Measurements from ENCODE around the gene LHFPL6.

- TF ChIP-seq GATA3 (IDR thresholded peaks at IDR 0.05; ENCODE audit: low read depth, low read length) (no peak), GATA2 (IDR thresholded peaks at IDR 0.05; ENCODE audit: low read depth, low read length) (no peak)
These were observed 77.5 kb downstream of the LHFPL6 start for GRCh38 chr13:39525506-39525905.
